A673 (cell line): ENCODE results near the gene ZNF280D.

Experiments used
- CTCF ChIP-seq: fragments of 300-800, 200-600 bp; sonication (generic); conservative IDR thresholded peaks from 2 replicates; pipeline ENCODE4 v1.5.1; 2017; ENCODE audit warnings: low read depth, mild to moderate bottlenecking, antibody characterized with exemption, low read length, moderate library complexity, mixed read lengths
- EZH2 ChIP-seq: fragments of 200-600 bp; sonication (generic); IDR thresholded peaks from 2 replicates; pipeline ENCODE4 v1.6.1; 2017; ENCODE audit warnings: borderline replicate concordance, low read depth, mild to moderate bottlenecking, mixed read lengths, antibody characterized with exemption, low read length; ENCODE audit not compliant: poor library complexity, severe bottlenecking

- TF ChIP-seq CTCF (no peak), EZH2 (no peak)
These were observed 4.5 kb upstream of the ZNF280D start for GRCh38 chr15:56737791-56738190.
